Suprapubic skin (tissue), 4 donors: ENCODE results near the gene AMPD3.

ENCODE experiments used
- EP300 ChIP-seq: sonication (generic); formaldehyde crosslinking; IDR thresholded peaks from one replicate; pipeline ENCODE4 v1.6.1; 2017; ENCODE audit warnings: antibody characterized with exemption
- POLR2A ChIP-seq, 2 donors: fragments of 450-650 bp; IDR thresholded peaks; one replicate each; pipeline ENCODE4 v1.6.1; 2017; ENCODE audit warnings: antibody characterized with exemption in 2 of 2, mild to moderate bottlenecking in 2 of 2, moderate library complexity in 2 of 2
- POLR2AphosphoS5 ChIP-seq, 3 donors: sonication (generic); formaldehyde crosslinking; IDR thresholded peaks; one replicate each; pipeline ENCODE4 v1.6.1; 2017; ENCODE audit warnings: antibody characterized with exemption in 3 of 3
- TF ChIP-seq, protein P1 (sequence below), 2 donors: fragments of 200-600 bp in 1 of 2; fragments of 450-650 bp in 1 of 2; sonication (generic) in 1 of 2; IDR thresholded peaks; one replicate each; pipeline ENCODE4 v1.5.1; 2016 to 2019; ENCODE audit warnings: antibody characterized with exemption in 2 of 2, mild to moderate bottlenecking in 1 of 2, moderate library complexity in 1 of 2

DNA sequence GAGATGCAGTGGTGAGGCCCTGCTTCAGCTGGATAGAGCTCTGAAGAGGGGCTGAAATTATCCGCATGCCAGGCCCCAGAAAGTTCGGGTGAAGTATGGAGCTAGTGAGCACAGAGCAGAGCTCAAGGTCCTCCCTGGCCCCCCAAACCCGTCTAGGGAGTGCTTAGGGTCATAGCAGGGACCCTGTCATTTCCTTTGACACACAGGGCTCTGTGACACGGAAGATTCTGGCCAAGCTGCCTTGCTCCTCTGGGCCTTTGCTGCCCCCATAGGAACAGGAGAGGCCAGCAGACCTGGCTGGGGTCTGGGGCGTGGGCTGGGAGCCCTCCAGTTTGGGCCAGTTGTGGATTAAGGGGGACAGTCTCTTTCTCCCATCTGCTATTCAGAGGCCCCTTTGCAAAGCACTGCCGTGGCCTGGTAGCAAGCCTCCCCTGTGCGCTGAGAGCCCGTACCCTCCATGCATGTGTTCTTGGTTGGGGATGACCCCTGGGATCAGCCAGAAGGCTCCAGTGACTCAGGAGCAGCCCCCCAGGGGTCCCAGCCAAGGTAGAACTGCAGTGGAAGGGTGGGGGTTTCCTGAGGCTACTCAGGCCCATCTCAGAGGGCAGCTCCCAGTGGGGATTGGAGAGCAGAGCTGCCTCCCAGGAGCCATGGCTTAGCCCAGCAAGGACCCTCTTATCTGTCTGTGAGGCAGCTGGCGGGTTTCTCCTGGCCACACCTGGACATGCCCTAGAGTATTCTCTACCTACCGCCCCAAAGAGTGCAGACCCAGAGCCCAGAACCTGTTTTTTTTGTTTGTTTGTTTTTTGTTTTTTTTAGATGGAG is 43.6 kb downstream of the AMPD3 start:
- TF ChIP-seq, protein P1, sequence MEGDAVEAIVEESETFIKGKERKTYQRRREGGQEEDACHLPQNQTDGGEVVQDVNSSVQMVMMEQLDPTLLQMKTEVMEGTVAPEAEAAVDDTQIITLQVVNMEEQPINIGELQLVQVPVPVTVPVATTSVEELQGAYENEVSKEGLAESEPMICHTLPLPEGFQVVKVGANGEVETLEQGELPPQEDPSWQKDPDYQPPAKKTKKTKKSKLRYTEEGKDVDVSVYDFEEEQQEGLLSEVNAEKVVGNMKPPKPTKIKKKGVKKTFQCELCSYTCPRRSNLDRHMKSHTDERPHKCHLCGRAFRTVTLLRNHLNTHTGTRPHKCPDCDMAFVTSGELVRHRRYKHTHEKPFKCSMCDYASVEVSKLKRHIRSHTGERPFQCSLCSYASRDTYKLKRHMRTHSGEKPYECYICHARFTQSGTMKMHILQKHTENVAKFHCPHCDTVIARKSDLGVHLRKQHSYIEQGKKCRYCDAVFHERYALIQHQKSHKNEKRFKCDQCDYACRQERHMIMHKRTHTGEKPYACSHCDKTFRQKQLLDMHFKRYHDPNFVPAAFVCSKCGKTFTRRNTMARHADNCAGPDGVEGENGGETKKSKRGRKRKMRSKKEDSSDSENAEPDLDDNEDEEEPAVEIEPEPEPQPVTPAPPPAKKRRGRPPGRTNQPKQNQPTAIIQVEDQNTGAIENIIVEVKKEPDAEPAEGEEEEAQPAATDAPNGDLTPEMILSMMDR (IDR thresholded peaks at IDR 0.05) = no peak
- TF ChIP-seq EP300 (no peak), POLR2AphosphoS5 (IDR thresholded peaks at IDR 0.05) (no peak), POLR2A (IDR thresholded peaks at IDR 0.05) (no peak)
